Left kidney (tissue), 2 donors: Measurements from ENCODE around the gene CBLB. TPM values are rescaled to one million over a fixed set of nuclear protein-coding genes. Genes with fewer than 3 reads are reported as not detected.

ENCODE experiments used
- DNase-seq: peaks from one replicate; pipeline ENCODE4 v3.0.0-alpha.2; 2013
- polyA plus RNA-seq: library from polyadenylated mRNA; unstranded; fragments of 120-200 nt; gene quantifications from one replicate; pipeline ENCODE4 v1.2.1, GENCODE V29; 2013; ENCODE audit not compliant: insufficient read length

The CBLB gene
- polyA plus RNA-seq, 1 donor = 64.4 TPM

- no peak for DNase-seq
Measured at GRCh38 chr3:105619651-105620050, 249.2 kb downstream of the CBLB start.

GRCh38 chr3:105618556-105618955 lies 250.3 kb downstream of the CBLB start:
- no peak for DNase-seq

GRCh38 chr3:105616374-105617121 lies 252.3 kb downstream of the CBLB start:
- DNase-seq = no peak

GRCh38 chr3:105615814-105616213 lies 253.0 kb downstream of the CBLB start:
- DNase-seq = no peak

- DNase-seq = no peak
Measured at GRCh38 chr3:105614288-105615030, 254.4 kb downstream of the CBLB start.

GRCh38 chr3:105613120-105613519 lies 255.7 kb downstream of the CBLB start:
- DNase-seq = no peak

- DNase-seq = no peak
Measured at GRCh38 chr3:105611304-105612192, 257.3 kb downstream of the CBLB start.

GRCh38 chr3:105610473-105610872 lies 258.3 kb downstream of the CBLB start:
- DNase-seq = no peak

GRCh38 chr3:105608623-105609022 lies 260.2 kb downstream of the CBLB start:
- DNase-seq = no peak

- no peak for DNase-seq
Measured at GRCh38 chr3:105606016-105606415, 262.8 kb downstream of the CBLB start.
